GM18519 (cell line): ENCODE results near the gene CHM.

Experiments used
- ATAC-seq: cut with Tn5 transposase; IDR thresholded peaks from one replicate; pipeline ENCODE4 v1.9.1; 2021; ENCODE audit warnings: mild to moderate bottlenecking, moderate library complexity; ENCODE audit not compliant: unreplicated experiment, low FRiP score

CHM gene

DNA sequence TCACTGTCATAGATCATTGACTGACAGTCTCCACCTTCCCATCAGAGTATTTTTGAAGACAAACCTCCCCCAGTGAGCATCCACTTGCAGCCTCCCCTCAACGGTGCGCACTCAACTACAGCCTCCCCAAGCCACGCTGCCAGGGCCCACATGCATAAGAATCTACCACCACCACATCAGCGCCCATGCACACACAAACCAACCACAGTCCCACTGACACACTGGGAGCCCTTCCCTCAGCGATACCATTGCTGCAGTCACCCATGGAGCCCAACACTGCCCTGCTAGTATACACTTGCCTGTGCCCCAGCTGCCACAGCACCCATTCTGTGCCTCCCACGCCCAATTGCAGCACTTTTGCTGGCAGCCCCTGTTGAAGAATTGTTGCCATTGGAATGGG lies 132.9 kb downstream of the CHM start:
- ATAC-seq = no peak

DNA sequence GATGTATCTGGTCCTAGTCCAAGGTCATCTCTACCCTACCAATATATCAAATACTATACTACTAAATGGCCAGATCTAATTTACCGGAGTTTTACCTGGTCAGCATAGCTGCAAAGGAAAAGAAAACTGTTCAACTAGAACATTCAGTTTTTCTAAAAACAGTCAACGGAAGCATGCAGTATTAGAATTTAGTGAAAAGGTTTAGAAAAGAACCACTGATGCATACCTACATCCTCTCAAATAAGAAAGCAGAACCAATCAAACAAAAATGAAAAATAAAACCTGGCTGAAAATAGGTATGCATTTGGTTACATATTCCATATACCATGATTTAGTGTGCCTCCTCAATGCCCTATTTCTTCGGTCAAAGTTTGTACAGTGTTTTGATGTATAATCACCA lies 140.0 kb downstream of the CHM start:
- ATAC-seq = no peak

DNA sequence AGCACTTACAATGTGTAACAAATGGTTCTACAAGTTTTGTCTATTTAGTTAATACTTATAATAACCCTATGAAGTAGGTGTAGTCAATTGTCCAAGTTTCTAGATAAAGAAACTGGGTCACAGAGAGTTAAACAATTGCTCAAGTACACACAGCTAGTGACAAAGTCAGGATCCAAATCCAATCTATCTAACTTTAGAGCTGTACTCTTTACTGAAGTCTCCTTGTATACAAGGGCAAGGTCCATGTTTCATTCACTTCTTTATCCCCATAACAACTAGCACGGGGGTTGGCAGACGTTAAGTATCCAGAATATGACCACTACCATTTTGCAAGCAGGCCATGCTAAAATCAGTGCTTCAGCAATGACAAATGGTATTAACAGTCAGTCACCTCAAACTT lies 141.0 kb downstream of the CHM start:
- no peak for ATAC-seq

DNA sequence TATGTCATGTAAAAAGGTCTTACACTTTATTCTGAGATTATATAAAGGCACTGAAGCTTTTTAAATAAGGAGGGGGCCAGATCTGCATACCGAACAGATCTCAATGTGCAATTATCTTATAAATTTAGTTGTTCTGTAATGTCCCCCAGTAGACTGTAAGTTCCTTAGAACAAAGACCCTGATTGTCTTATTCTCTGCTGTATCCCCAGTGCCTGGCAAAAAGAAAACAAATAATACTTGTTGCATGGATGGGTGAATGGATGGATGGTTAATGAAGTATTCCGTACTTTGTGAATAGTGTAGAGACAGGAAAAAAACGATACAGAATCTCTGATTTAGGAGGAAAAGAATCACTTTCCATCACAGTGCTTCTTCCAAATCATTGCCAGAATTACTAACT lies 141.5 kb downstream of the CHM start:
- ATAC-seq = no peak

DNA sequence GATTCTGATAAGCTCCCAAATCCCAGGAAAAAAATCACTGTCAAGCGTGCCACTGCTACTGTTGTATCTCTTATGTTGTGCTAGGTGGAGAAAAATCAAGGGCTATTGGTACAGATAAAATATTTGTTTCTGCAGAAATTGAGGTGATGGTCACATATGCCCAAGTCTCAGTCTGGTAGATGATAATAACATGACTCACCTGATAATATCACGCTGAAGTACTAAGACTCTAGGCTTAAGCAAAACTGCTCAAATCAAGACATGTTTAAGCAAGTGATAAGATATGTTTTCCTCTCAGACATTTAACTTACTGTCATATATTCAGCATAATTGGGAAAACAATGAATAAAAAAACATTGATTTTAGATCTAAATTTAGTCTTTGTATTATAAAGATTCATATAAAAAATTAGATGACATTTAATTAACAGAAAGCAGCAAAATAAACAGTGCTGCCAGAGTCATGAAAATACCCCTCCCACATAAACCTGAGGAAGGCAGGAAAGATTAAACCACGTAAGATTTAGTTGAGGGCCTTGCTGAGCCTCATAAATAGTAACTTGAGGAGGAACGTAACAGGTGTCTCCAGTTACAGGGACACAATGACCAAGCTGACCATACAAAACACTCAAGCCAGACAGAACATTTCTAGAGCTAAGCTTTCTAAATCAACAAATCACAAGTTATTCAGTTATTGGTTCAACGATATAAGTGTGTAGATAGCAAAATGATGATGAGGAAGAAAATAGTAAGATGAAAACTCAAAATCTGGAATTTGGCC lies 143.5 kb downstream of the CHM start:
- ATAC-seq = no peak

DNA sequence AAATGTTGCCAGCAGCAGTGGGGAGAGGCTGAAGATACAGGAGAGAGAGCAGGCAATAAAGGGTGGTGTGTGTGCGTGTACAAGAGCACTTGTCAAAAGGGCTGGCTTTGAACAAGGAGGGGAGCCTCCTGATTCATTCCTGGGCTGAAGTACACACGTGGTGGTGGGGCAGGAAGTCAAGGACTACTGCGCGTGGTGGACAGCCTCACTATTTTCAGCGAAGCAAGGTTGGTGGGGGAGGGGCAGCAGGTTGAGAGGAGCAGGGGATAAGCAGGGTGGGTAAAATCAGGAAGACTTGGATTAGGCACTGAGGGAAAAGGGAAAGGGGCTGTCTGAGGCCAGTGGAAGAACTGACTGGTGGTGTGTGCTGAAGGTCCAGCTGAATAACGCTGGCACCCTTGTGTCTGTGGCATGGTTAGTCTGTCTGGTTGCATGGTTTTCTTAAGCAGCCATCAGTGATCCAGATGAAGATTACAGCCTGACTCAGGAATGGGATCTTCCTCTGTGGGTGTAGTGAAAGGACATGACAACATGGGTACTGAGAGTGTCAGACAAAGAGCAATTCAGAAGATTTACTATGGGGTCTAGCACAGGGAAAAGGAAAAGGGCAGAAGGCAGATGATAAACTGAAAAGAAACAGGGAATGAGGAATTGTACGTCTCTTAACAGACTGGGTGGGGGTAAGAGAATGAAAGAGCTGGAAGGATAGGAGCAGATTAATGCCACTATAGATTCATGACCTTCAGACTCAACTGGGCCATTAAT lies 149.8 kb downstream of the CHM start:
- no peak for ATAC-seq

DNA sequence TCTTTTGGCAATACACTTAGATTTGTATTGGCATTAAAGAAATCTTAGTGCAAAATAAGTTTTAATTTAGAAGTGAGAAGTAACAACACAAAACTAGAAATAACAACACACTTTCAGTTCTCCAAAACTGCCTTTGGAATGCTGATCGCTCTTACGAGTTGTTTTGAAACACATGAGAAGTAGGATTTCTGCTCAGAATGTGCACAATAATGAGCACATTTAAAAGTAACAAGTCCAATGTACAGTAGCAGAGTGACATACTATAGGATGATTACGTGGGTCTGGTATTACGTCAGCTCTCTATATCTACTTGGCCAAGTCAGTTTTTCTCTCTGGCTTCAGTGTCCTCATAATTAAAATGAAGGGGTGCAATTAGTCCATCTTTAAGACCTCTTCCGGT lies 164.8 kb downstream of the CHM start:
- ATAC-seq = no peak

DNA sequence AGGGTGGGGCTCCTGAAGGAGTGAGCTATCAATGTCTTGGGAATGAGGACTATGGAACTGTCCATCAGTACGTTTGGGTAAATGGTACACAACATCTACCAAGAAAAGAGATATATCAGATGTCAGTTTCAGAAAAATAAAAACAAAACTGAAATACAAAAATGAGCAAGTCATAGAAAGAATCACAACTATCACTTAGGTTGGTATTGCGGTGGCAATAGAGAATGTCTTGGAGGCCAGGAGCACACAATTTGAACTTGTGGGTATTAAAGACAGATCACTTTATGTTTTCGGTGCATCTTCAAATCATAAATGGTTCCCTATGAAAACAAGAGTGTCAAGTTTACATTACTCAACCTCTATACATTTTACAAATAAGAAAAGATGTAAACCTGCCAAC lies 176.8 kb downstream of the CHM start:
- ATAC-seq = no peak

DNA sequence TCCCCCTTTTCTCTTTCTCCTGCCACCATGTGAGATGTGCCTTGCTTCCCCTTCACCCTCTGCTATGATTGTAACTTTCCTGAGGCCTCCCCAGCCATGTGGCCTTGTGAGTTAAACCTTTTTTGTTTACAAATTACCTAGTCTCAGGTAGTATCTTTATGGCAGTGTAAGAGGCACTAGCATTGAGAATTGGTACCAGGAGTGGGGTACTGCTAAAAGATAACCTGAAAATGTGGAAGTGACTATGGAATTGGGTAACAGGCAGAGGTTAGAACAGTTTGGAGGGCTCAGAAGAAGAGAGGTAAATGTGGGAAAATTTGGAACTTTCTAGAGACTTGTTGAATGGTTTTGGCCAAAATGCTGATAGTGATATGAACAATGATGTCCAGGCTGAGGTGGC lies 182.0 kb downstream of the CHM start:
- no peak for ATAC-seq

DNA sequence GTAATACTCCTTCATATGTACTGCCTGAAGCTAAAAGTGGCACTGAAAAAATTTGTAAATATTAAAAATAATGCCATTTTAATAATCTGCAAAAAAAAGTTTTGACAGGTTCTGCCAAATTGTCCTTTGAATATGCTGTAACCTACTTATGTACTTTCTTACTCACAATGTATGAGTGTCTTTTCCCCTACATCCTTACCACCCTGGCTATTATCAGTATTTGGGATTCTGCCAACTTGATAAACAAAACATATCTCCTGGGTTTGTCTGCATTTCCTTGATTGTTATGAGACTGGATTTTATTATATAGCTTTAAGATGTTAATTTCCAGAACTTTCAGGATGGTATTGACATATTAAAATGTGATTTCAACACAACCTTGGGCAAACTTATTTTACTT lies 187.9 kb downstream of the CHM start:
- no peak for ATAC-seq

DNA sequence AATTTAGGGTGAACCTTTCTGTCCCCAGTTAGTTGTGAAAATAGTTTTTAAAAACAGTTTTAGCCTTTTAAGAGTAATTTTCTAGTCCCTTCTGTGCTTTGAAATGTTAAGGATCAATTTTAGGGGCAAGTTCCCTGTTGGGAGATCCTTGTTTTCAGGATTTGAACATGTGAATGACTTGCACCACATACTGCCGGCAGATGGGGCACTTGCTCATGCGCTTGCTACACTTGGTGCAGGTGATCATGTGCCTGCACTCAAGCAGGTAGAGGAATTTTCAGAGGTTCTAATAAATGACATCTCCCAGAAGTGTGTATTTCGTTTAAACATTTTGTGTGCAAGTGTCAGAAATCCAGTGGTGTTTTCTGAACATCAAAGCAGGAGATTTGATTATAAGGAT lies 195.9 kb downstream of the CHM start:
- no peak for ATAC-seq

DNA sequence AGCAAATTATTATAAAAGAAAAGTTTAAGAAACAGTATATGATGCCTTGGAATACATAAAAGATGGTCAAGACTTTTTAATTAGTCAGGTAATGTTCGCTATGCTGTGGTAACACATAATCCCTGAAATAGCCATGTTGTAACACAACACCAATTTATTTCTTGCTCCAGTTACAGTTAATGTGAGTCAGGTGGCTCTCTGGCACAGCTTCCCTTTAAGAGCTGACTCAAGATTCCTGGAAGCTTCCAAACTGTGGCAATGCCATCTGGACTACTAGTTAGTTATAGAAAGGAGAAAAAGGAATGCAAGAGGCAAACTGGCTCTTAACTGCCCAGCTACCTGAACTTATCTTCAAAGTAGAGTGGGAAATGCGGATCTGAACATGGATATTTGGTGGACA lies 210.5 kb downstream of the CHM start:
- no peak for ATAC-seq

DNA sequence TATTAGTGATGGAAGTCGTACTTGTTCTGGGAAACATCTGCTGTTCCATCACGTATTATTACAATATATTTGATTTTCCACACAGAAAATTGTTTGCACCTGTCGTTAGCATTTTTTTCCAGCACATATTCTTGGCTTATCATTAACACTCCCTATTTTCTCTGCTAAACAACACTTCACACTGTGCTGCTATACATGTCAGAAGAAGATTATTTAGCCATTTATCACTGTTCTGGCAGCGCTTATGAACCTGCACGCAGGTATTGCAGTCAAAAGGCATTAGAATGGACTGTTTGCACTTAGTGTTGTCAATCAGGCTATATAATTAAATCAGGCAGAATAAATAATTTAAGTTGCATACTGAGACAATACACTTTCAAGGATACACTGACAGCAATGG lies 218.6 kb downstream of the CHM start:
- no peak for ATAC-seq

DNA sequence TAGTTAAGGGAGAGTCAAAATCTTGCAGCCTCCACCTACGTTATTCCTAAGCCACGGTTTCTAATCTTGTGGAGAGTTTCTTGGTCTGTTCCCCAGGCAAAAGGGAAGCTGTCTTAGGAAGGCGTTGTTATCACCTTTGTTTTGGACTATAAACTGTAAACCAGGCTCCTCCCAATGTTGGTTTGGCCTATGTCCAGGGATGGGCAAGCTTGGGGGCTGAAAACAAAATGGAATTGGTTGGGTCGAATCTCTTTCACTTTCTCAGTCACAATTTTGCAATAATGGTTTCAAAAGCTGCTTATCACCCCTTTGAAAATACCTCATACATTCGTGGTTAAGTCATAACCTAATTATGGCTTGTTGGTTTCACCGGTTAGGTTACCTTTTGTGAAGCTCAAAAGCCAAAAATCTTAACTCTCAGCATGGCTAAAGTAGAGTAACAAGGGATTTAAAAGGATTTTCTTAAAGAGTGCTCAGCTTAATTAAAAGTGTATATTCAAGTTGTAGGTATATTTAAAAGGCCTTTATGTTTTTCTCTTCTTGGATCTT lies 232.1 kb downstream of the CHM start:
- no peak for ATAC-seq
